Measurements from ENCODE around the gene NUDT14. TPM values are rescaled to one million over a fixed set of nuclear protein-coding genes. Genes with fewer than 3 reads are reported as not detected.

NUDT14 gene
- polyA plus RNA-seq, 1 experiment: 10.9 TPM

DNA sequence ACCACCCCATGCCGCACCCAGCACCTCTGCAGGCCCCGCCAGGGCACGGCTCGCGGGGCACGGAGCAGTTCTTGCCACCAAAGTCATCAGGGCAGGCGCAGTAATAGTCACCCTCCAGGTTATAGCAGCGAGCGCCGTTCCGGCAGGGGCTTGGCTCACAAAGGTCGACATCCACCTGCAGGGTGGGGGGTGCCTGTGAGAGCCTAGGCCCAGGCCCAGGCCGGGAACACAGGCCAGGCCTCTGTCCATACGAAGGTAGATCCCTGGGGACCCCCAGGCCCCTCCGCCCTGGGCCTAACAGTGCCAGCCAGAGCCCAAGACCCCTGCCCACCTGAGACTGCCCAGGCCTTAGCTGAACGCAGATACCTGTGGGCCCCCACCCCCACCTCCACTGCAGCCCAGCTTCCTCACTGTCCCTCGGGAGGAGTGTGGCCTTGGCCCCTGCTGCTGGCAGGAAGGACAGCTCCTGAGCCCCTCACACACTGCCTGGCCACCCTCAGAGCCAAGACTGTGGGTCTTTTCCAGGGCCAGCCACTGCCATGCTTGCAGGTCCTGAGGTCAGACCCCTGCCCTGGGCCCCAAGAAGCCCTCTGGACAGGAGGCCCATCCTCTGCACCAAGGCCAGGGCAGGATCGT, 31.8 kb downstream of the NUDT14 start:
- TF ChIP-seq, protein P1, sequence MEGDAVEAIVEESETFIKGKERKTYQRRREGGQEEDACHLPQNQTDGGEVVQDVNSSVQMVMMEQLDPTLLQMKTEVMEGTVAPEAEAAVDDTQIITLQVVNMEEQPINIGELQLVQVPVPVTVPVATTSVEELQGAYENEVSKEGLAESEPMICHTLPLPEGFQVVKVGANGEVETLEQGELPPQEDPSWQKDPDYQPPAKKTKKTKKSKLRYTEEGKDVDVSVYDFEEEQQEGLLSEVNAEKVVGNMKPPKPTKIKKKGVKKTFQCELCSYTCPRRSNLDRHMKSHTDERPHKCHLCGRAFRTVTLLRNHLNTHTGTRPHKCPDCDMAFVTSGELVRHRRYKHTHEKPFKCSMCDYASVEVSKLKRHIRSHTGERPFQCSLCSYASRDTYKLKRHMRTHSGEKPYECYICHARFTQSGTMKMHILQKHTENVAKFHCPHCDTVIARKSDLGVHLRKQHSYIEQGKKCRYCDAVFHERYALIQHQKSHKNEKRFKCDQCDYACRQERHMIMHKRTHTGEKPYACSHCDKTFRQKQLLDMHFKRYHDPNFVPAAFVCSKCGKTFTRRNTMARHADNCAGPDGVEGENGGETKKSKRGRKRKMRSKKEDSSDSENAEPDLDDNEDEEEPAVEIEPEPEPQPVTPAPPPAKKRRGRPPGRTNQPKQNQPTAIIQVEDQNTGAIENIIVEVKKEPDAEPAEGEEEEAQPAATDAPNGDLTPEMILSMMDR (IDR thresholded peaks at IDR 0.05; ENCODE audit: insufficient read depth, low read depth, low read length): no peak
- no peak for DNase-seq (ENCODE audit: low read depth)
- no peaks in the 10 kb centered on the region for H3K27me3 ChIP-seq (ENCODE audit: control insufficient read depth, insufficient read depth, low read length)
- CTCF ChIA-PET: no interaction called here
- no peaks in the 10 kb centered on the region for H3K36me3 ChIP-seq (ENCODE audit: control insufficient read depth, insufficient read depth, low read length)
- H3K4me3 ChIP-seq (ENCODE audit: low read depth, low read length): no peak overlapping the region
- POLR2A ChIA-PET: no interaction called here

DNA sequence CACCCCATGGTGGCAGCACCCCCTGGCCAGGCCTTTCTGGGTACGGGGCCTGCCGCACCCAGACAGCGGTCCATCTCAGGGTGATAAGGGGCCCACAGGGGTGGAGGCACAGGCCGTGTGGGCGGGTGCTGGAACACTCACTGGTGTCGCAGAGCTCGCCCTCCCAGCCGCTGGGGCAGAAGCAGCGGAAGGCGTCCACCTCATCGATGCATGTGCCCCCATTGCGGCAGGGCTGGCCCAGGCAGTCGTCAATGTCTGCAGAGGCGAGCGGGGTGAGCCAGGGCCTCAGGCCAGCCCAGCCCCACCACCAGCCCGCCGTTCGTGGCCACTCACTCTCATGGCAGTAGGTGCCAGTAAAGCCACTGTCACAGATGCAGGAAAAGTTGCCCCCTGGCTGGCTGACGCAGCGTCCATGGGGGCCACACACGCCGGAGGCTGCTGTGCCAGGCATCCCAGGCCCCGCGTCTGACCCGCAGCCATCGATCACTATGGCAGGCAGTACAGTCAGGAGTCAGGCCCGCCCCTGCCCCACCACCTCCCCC, 32.4 kb downstream of the NUDT14 start:
- Histone ChIP-seq H3K4me3 (ENCODE audit: low read depth, low read length) (no peak overlapping the region), H3K36me3 (ENCODE audit: control insufficient read depth, insufficient read depth, low read length) (no peaks in the 10 kb centered on the region), H3K27me3 (ENCODE audit: control insufficient read depth, insufficient read depth, low read length) (no peaks in the 10 kb centered on the region)
- no peak for DNase-seq (ENCODE audit: low read depth)
- POLR2A ChIA-PET: no interaction called here
- CTCF ChIA-PET: no interaction called here
- TF ChIP-seq, protein P1 (IDR thresholded peaks at IDR 0.05; ENCODE audit: insufficient read depth, low read depth, low read length): no peak

DNA sequence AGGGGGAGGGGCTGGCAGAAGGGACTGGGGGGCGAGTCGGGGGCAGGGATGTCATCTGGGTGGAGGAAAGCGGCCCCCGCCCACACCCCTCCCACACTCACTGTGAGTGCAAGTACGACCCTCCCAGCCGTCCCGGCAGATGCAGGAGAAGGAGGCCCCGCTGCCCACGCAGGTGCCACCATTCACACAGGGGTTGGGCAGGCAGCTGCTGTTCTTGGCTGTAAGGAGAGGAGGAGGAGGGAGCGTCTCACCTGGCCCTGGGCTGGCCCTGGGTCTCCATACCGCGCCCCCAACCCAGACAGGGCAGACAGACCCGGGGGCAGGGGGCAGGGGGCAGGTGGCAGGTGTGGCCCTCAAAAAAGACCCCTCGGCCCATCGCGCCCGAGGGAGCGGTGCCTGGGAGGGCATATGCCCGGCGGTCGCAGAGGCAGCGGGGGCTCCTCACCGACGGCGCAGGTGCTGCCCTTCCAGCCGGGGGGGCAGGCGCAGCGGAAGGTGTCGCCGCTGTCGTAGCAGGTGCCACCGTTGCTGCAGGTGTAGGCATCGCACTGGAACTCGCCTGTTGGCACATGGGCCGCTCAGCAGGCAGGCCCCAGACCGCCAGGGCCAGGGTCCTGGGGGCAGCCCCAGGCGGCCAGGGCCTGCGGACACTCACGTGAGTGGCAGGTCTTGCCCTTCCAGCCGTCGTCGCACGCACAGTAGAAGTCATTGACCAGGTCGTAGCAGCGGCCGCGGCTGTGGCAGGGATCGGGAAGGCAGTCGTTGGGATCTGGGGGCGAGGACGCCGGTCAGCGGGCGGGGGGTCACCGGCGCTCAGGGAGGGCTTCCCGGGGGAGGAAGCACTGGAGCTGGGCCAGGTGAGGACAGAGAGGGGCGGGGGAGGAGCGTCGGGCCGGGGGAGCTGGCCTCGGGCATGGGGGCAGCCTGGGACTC, 33.2 kb downstream of the NUDT14 start:
- no peak overlapping the region for H3K4me3 ChIP-seq (ENCODE audit: low read depth, low read length)
- no peaks in the 10 kb centered on the region for H3K36me3 ChIP-seq (ENCODE audit: control insufficient read depth, insufficient read depth, low read length)
- no peak for DNase-seq (ENCODE audit: low read depth)
- ChIA-PET POLR2A (no interaction called here), CTCF (no interaction called here)
- no peaks in the 10 kb centered on the region for H3K27me3 ChIP-seq (ENCODE audit: control insufficient read depth, insufficient read depth, low read length)
- TF ChIP-seq, protein P1 (IDR thresholded peaks at IDR 0.05; ENCODE audit: insufficient read depth, low read depth, low read length): no peak

DNA sequence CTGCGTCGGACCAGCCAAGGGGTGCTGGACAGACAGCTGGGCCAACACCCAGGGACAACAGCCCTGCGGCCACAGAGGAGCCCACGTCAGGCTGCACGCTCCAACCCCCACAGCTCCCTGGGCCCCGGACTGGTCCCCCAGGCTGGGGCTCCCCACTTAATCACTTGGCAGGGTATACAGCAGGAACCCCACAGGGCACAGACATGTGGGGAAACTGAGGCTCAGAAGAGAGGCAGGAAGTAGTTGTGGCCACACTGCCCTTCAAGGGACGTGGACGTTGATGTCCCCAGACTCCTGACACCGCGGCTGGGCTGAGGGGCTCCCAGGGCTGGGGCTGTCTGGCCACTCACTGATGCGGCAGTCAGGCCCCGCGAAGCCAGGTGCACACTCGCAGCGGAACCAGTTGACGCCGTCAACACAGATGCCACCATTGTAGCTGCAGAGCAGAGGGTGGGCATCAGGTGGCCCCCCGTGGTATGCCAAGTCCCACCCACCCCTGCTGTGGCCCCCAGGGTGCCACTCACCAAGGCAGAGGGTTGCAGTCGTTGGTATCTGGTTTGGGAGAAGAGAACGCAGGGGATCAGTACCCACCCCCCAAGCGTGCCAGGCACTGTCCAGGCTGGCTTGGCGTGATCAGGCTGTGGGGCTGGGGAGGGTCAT, 34.0 kb downstream of the NUDT14 start:
- TF ChIP-seq, protein P1 (IDR thresholded peaks at IDR 0.05; ENCODE audit: insufficient read depth, low read depth, low read length): no peak

More for the DNA sequence above, 34.0 kb downstream of the NUDT14 start:
- DNase-seq (ENCODE audit: low read depth): no peak
- ChIA-PET POLR2A (no interaction called here), CTCF (no interaction called here)
- no peaks in the 10 kb centered on the region for H3K36me3 ChIP-seq (ENCODE audit: control insufficient read depth, insufficient read depth, low read length)
- H3K27me3 ChIP-seq (ENCODE audit: control insufficient read depth, insufficient read depth, low read length): no peaks in the 10 kb centered on the region
- H3K4me3 ChIP-seq (ENCODE audit: low read depth, low read length): no peak overlapping the region

Measured in BJ (cell line).